Measurements from ENCODE around the gene ZNF253.
A peak's percentile ranks its signal among the peaks of the same experiment; 100 is the strongest.
"Not testable (repeated sequence)": the region's sequence is repeated elsewhere in the genome, so short reads cannot be mapped to it uniquely, and the experiment has no call there.

ZNF253 gene

DNA sequence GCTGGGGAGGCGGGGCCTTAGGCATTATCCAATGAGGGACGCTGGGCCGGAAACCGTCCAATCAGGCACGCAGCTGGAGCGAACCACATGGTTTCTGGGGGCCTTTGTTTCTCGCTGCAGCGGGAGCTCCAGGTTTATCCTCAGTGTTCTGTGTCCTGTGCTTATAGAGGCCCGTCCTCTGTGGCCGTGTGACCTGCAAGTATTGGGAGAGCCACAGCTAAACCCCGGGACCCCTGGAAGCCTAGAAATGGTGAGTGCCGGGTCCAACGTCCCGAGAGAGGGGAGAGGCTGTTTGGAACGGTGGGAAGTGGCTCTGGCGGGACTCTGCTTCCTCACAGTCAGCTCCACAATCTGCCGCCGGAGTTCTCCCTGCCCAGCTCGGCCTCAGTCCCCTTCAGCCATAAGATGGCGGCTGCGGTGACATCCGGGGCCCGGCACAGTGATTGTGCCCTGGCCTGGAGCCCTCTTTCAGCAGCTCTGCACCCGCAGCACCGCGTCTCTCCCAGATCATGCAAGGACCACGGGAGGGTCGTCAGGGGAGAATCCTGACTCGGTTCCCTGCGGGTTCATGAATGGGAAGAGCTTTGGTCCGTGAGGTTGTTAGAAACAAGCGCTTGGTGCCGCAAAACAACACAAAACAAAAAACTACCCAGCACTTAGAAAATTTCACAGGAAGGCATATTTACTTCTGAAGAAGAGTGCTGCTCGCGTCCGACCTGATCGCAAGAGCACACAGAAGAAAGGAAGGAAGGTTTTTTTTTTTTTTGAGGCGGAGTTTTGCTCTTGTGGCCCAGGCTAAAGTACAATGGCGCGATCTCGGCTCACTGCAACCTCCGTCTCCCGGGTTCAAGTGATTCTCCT, at the start of gene ZNF253:
TSS of gene ZNF253 (plus strand) at position 133 of the 861 bp plus-strand sequence. CDS start at position 248, 115 bp downstream.
- DNase-seq, result peak; percentile 98

DNA sequence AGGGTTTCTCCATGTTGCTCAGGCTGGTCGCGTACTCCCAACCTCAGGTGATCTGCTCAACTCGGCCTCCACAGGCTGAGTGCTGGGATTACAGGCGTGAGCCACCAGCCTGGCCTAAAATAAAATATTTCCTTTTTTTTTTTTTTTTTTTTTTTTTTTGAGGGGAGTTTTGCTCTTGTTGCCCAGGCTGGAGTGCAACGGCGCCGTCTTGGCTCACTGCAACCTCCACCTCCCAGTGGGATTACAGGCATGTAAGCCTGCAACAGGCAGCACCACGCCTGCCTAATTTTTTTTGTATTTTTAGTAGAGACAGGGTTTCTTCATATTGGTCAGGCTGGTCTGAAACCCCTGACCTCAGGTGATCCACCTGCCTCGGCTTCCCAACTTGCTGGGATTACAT, 49.0 kb upstream of the ZNF253 start:
- DNase-seq, result no peak

DNA sequence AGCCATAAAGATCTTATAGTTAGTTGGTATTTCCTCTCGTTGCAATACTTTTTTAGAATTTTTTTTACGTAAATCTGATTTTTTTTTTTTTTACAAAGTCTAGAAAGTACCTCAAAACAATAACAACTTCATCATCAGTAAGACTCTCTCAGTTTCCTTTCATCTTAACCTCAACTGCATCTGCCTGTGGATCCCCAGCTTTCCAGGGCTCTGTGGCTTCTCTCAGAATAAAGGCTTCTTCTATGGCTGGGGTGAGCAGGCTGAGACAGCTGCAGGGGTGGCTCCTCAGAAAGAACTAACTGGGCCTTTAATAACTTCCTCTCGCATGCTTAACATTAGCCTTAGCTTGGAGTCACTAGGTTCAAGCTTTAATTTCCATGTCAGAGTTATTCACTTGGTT, 48.3 kb upstream of the ZNF253 start:
- peak; percentile 57 for DNase-seq

- peak; percentile 9 for DNase-seq
Observed at GRCh38 chr19:19820774-19821320, 44.8 kb upstream of the ZNF253 start.

DNA sequence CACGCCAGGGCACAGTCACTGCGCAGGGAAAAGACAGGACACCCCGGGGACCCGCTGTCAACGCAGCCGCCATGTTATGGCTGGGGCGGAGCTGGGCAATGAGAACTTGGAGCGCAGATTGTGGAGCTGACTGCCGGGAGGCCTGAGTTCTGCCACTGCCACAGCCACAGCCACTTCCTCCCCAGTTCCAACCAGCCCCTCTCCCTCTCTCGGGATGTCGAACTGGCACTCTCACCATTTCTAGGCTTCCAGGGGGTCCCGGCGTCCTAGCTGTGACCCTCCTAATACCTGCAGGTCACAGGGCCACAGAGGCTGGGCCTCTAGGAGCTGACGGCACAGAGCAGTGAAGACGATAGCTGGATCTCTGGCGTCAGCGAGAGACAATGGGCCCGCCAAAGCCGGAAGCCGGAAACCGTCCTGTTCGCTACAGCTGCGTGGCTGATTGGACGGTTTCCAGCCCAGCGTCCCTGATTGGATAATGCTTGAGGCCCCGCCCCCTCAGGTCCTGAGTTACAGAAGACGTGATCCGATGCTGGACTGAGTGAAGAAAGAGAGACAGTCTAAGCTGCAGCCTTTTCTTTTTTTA, 44.2 kb upstream of the ZNF253 start, which contains the start of gene ZNF506:
TSS of gene ZNF506 (minus strand) at position 385 of the 586 bp plus-strand sequence. CDS start at position 238, 147 bp downstream.
- peak; percentile 98 for DNase-seq

DNA sequence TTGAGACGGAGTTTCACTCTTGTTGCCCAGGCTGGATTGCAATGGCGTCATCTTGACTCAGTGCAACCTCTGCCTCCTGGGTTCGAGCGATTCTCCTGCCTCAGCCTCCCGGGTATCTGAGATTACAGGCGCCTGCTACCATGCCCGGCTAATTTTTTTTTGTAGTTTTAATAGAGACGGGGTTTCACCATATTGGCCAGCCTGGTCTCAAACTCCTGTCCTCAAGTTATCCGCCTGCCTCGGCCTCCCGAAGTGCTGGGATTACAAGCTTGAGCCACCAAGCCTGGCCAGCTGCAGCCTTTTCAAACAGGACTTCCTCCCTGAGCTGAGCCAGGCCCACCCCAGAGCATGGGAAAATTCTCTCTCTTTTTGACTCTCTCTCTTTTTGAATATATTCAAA, 43.7 kb upstream of the ZNF253 start:
- DNase-seq, result peak; percentile 16

DNA sequence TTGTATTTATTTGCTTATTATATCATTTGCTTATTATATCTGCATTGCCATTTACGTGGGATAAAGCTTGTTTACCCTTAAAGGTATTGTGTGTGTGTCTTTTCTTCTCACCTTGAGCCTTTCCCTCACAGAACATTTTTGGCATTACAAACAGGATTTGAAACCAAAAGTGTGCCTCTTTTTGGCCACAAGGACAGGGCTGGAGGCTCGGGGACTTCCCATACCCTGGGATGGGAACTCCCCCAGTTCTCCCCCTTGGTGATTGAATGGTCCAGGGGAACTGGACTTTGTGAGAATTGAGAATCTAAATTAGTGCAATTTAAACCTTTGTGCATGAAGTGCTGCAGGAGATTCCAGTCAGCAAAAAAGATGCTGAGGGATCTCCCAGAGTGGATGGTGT, 41.8 kb upstream of the ZNF253 start:
- no peak for DNase-seq

GRCh38 chr19:19826875-19827274, 38.8 kb upstream of the ZNF253 start:
- DNase-seq, result no peak

- DNase-seq, result no peak
Observed at GRCh38 chr19:19835560-19836038, 30.1 kb upstream of the ZNF253 start.

- no peak for DNase-seq
Observed at GRCh38 chr19:19847781-19848180, 17.9 kb upstream of the ZNF253 start.

DNA sequence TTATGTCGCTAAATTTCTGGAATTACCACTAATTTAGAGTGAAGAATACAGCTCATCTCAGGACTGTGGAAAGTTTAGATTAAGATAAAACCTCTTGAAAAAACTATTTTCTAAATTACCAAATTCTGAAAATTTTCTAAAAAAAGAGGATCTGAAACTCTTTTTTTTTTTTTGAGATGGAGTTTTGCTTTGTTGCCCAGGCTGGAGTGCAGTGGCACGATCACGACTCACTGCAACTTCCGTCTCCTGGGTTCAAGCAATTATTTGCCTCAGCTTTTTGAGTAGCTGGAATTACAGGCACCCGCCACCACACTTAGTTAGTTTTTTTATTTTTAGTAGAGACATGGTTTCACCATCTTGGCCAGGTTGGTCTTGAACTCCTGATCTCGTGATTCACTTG, 16.6 kb upstream of the ZNF253 start:
- no peak for DNase-seq

DNA sequence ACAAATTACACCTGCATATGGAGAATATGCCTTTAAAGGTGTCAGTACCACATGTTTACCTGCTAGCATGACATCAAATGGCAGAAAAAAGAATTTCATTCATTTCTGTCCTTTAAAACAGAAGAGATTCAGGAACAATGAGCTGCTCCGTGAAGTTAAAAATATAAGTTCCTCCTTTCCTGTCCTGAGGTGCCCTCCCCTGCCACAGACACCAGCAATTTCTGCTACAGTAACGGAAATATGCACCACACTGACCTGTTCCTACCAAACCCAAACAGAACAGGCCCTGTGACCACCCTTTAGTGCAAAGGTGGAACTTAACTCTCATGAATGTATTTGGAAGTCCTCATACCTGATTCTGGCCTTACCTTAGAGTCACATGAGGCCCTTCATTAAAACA, 13.9 kb upstream of the ZNF253 start:
- DNase-seq, result not testable (repeated sequence)

- DNase-seq, result no peak
Observed at GRCh38 chr19:19858751-19859150, 6.9 kb upstream of the ZNF253 start.

GRCh38 chr19:19860756-19861390, 4.8 kb upstream of the ZNF253 start:
- DNase-seq, result peak; percentile 64

- DNase-seq, result peak; percentile 61
Observed at GRCh38 chr19:19866611-19867248, 1.0 kb downstream of the ZNF253 start.

DNA sequence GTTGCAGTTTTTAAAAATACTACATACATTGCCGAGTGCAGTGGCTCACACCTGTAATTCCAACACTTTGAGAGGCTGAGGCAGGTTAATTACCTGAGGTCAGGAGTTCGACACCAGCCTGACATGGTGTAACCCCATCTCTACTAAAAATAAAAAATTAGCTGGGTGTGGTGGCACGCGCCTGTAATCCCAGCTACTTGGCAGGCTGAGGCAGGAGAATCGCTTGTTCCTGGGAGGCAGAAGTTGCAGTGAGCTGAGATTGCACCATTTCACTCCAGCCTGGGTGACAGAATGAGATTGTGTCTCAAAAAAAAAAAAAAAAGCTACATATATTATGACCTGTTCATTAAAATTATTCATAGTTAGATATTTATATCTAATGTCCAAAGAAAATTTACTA, 4.4 kb downstream of the ZNF253 start:
- DNase-seq, result not testable (repeated sequence)

- no peak for DNase-seq
Observed at GRCh38 chr19:19871932-19872331, 6.2 kb downstream of the ZNF253 start.

- no peak for DNase-seq
Observed at GRCh38 chr19:19873381-19873780, 7.7 kb downstream of the ZNF253 start.

- DNase-seq, result no peak
Observed at GRCh38 chr19:19877724-19878123, 12.0 kb downstream of the ZNF253 start.

DNA sequence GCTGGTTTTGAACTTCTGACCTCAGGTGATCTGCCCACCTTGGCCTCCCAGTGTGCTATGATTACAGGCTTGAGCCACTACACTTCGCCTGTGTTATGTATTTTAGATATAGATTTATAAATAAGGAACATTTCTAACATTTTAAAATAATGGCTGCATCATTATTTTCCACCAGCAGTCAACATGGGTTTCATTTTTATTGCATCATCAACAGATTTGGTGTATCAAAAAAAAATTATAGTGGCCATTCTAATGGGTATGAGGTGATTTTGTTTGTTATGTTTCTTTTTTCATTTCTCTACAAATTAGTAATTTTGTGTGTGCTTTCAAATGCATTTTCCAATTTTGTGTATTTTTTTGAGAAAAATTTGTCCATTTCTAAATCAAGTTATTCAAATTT, 18.9 kb downstream of the ZNF253 start:
- no peak for DNase-seq

DNA sequence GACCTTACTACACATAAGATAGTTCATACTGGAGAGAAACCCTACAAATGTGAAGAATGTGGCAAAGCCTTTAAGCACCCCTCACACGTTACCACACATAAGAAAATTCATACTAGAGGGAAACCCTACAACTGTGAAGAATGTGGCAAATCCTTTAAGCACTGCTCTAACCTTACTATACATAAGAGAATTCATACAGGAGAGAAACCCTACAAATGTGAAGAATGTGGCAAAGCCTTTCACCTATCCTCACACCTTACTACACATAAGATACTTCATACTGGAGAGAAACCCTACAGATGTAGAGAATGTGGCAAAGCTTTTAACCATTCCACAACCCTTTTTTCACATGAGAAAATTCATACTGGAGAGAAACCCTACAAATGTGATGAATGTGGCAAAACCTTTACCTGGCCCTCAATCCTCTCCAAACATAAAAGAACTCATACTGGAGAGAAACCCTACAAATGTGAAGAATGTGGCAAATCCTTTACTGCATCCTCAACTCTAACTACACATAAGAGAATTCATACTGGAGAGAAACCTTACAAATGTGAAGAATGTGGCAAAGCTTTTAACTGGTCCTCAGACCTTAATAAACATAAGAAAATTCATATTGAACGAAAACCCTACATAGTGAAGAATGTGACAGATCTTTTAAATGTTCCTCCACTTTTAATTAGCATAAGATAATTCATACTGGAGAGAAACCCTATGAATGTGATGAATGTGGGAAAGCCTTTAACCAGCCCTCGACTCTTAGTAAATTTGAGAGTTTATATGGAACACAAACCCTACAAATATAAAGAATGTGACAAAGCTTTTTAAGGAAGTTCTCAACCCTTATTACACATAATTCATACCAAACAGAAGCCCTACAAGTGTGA, 26.6 kb downstream of the ZNF253 start:
- DNase-seq, result not testable (repeated sequence)

Data from stimulated activated CD4-positive, alpha-beta T cell treated with anti-CD3 and anti-CD28 coated beads, Interleukin-15, amount 100 ng/mL, for 24 hours (primary cell).